HG03354 (cell line): ENCODE data around the gene WDHD1.
"Not testable (repeated sequence)": the region's sequence is repeated elsewhere in the genome, so short reads cannot be mapped to it uniquely, and the experiment has no call there.

Experiments
- ATAC-seq: cut with Tn5 transposase; IDR thresholded peaks from one replicate; pipeline ENCODE4 v1.9.1; 2021; ENCODE audit warnings: mild to moderate bottlenecking; ENCODE audit not compliant: unreplicated experiment, poor library complexity, severe bottlenecking

The WDHD1 gene

DNA sequence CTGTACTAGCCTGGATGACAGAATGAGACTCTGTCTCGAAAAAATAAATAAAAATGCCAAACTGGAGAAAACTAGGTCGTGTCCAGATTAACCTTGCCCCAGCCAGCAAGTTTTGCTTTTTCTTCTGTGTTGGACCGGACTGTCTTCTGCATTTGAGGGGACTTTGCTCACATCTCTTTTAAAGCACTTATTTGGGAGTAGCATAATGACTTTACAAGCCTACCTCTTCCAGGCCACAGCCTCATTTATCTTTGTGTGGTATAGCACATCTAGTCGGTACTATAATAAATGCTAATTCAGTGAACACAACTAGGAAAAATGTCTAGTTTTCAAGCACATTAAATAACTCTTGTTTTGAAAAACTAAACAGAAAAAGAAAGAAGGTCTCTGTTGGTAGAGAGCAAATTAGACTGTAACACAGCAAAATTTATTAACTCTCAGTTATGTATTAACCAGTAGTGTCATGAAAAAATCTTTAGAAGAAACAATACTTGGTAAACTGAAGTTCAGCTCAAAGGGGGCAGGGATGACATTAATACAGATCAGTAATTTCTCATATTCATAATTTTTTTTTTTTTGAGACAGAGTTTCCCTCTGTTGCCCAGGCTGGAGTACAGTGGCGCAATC is 52.0 kb downstream of the WDHD1 start:
- no peak for ATAC-seq

DNA sequence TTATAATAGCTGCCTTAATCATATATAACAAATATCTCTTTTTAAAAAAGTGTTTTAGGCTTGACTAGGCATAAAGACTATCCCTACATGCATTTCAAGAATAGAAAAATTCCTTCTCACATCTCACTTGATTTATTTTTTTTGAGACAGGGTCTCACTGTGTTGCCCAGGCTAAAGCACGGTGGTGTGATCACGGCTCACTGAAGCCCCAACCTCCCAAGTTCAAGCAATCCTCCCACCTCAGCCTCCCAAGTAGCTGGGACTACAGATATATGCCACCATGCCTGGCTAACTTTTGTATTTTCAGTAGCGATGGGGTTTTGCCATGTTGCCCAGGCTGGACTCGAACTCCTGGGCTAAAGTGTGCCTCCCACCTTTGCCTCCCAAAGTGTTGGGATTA is 59.4 kb downstream of the WDHD1 start:
- no peak for ATAC-seq

DNA sequence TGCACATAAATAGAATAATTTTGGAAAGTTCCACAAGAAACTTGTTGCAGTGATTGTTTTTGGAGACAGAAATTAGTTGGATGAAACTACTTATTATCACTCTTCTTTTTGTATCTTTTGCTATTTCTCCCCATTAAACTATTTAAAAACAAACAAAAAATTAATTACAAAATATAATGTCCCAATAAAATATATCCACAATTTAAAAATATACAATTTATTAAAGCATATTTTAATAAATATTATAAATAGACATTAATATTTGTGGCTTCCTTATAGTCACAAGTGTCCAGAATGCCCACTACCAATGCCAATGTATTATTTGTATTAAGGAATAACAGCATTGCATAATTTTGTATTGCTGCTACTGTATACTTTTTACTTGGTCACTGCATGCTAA is 71.8 kb downstream of the WDHD1 start:
- no peak for ATAC-seq

DNA sequence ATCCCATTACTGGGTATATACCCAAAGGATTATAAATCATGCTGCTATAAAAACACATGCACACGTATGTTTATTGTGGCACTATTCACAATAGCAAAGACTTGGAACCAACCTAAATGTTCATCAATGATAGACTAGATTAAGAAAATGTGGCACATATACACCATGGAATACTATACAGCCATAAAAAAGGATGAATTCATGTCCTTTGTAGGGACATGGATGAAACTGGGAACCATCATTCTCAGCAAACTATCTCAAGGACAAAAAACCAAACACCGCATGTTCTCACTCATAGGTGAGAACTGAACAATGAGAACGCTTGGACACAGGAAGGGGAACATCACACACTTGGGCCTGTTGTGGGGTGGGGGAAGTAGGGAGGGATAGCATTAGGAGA is 73.3 kb downstream of the WDHD1 start:
- not testable (repeated sequence) for ATAC-seq

DNA sequence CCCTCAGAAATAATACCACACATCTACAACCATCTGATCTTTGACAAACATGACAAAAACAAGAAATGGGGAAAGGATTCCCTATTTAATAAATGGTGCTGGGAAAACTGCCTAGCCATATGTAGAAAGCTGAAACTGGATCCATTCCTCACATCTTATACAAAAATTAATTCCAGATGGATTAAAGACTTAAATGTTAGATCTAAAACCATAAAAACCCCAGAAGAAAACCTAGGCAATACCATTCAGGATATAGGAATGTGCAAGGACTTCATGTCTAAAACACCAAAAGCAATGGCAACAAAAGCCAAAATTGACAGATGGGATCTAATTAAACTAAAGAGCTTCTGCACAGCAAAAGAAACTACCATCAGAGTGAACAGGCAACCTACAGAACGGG is 74.1 kb downstream of the WDHD1 start:
- ATAC-seq = not testable (repeated sequence)

DNA sequence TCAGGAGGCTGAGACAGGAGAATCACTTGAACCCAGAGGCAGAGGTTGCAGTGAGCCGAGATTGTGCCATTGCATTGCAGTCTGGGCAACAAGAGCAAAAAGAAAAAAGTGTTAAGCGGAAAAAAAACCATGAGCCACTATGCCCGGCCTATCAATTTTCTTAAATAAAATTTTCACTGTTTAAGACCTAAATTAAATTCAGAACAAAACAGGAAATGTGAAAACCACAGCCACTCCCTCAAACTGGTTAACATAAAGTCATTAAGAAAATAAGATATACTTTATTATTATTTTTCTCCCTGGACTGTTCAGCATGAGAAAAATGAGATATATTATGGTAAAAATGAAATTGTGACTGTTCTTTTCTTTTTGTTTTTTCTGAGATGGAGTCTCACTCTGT is 79.7 kb downstream of the WDHD1 start:
- ATAC-seq = no peak

DNA sequence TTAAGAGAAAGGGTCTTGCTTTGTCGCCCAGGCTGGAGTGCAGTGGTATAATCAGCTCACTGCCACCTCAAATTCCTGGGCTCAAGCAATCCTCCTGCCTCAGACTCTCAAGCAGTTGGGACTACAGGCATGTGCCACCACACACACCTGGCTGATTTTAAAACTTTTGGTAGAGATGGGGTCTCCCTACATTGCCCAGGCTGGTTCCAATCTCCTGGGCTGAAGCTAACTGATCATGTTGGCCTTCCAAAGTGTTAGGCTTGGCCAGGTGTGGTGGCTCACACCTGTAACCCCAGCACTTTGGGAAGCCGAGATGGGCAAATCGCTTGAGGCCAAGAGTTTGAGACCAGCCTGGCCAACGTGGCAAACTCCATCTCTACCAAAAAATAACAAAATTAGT is 80.4 kb downstream of the WDHD1 start:
- ATAC-seq = no peak

DNA sequence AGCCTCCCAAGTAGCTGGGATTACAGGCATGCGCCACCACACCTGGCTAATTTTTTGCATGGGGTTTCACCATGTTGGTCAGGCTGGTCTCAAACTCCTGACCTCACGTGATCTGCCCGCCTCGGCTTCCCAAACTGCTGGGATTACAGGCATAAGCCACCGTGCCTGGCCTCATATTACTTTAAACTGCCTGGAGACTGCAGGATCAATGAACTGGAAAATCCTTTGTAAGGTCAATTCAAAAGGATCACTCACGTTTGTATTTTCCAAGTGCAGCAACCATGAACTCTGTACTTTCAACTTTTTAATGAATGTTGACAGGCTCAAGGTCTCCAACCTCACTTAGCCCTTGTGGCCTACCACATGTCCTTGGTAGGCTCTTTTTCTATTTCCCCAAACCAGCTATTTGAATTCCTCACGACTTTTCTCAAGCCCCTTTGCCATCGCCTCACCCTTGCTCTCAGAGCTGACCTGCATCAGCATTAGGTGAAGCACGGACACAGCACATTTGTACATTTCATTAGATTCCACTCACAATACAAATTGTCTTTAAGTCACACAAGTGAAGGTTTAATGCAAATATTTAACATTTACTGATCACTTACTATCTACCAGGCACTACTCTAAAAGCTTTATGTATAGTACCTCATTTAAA is 82.0 kb downstream of the WDHD1 start:
- no peak for ATAC-seq

DNA sequence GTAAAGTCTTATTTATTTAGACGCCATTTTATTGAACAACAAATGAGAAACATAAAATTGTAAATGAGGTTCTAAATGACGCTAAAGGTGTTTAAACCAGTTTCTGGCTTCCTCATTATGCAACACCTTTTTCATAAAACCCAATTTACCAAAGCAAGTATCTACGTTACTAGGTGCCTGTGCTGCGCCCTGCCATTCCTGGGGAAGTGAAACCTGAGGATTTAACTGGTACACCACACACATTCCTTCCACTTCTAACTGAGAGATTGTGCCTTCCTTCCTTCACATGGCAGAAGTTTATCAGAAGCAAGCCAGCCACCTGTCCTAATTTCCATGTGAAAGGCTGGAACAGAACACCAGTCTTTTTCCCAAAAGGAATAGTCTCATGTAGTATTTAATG is 84.0 kb downstream of the WDHD1 start:
- no peak for ATAC-seq

DNA sequence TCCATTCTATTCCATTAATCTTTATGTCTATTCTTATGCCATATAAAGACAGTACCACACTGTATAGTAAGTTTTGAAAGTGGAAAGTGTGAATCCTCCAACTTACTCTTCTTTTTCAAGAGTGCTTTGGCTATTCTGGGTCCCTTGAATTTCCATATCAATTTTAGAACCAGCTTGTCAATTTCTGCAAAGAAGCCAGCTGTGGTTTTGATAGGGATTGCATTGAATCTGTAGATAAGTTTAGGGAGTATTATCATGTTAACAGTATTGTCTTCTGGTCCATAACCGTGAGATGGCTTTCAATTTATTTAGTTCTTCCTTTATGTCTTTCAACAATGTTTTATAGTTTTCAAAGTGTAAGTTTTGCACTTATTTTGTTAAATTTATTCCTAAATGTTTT is 90.1 kb downstream of the WDHD1 start:
- no peak for ATAC-seq

DNA sequence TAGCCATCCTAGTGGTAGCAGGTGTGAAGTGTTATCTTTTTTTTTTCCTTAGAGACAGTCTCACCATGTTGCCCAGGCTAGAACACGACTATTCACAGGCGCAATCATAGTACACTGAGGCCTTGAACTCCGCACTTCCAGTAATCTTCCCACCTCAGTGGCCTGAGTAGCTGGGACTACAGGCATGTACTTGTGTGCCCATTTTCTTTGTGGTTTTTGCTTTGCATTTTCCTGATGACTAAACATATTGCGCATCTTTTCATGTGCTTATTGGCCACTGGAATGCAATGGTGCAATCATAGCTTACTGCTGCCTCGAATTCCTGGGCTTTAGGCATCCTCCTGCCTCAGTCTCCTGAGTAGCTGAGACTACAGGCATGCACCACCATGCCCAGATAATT is 90.9 kb downstream of the WDHD1 start:
- no peak for ATAC-seq

DNA sequence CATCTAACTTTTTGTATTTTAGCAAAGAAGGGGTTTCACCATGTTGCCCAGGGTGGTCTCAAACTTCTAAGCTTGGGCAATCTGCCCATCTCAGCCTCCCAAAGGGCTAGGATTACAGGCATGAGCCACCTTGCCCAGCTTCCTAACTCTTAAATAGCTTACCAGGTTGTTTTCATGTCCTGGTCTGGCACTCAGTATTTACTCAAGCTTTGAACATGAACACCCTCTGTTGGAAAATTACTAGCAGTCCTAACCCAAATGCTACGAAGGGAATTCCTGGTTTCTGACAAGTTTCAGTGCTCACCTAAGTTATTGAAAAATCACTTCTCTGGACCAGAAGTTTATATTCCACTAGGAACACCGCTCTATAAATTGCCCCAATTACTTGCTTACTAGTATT is 91.8 kb downstream of the WDHD1 start:
- no peak for ATAC-seq

DNA sequence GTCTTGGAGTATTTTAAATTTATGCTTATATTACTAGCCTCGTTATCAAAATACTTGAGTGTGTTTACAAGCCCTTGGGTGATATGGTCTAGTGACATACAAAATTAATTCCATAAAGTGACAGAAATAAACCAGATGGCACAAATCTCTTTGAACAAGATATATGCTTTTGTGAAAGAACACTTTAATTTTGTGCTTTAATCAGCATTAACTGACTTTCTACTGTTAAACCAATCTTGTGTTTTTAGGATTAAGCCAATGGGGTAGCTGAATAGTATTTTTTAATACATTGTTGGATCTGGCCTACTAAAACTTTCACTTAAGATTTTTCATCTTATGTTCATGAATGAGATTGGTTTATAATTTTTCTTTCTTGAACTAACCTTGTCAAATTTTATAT is 93.9 kb downstream of the WDHD1 start:
- no peak for ATAC-seq

DNA sequence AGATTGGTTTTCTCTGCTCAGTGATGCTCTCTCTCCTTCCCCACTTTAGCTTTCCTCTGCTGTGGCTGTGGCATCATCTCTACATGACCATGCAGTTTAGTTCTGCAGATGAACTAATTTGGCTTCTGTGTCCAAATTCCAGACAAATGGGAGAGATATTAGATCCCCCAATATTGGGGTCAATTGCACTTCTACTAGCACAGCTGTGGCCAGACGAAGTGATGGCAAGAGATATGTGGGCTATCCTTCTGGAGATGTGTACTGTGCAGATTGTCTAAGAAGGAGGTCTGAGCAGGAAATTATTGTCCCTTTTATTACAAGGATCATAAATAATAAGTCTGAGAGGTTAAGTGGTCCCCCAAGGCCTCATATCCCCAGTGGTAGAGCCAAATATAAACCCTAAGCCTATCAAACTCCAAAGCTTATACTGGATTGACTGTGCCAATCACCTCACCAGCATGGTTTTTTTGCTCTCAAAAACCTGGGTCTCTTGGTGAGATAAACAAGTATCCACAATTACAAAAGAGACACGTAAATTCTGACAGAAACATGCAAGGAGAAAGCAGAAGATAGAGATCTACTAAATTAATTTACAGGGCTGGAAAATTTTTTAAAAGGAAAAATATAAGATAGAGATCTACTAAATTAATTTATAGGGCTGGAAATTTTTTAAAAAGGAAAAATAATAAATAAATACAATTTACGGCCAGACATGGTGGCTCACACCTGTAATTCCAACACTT is 95.1 kb downstream of the WDHD1 start:
- no peak for ATAC-seq

DNA sequence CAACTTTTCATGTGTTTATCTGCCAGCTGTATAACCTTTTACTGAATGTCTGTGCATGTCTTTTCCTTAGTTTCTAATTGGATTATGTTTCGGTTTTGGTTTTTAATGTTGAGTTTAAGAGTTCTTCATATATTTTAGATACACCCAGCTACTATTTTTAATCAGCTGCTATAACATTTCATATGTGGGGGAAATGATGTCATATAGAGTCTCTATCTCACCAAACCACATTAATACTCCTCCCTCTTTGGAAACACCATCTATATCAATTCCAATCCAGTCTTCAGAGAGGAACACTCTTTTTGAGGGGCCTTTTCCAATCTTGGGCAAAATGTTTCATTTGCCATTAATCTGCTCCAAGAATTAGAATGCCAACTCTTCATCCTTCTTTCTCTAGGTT is 95.8 kb downstream of the WDHD1 start:
- ATAC-seq = no peak

DNA sequence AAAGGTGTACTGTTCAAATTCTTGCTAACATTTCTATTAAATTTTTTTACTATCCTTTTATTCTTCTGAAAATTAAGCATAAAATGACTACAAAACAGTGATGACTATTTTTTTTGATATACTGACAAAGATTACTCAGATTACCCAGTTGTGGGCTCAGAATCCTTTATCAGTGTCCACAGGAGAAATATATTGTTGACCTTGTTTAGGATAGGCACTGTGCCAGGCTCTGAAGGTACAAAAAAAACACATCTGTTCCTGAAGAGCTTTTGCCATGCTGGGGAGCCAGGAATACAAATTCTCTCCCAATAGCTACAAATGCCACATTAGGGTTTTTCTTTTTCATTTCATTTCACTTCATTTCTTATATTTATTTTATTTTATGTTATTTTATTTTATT is 97.3 kb downstream of the WDHD1 start:
- ATAC-seq = no peak

DNA sequence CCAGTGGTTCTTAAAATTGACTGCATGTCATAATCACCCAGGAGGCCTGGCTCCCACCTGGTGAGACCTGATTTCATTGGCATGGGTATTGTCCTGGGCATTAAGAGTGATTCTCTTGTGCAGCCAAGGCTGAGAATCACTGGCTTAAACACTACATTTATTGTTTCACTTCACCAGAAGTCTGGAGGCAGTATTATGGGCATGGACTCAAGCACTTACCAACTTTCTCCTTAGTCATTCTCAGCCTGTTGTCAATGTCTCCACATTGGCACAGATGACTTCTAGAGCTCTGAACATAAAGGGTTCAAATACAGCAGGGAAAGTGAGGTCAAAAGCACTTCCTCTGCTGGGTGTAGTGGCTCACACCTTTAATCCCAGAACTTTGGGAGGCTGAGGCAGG is 98.7 kb downstream of the WDHD1 start:
- ATAC-seq = no peak

DNA sequence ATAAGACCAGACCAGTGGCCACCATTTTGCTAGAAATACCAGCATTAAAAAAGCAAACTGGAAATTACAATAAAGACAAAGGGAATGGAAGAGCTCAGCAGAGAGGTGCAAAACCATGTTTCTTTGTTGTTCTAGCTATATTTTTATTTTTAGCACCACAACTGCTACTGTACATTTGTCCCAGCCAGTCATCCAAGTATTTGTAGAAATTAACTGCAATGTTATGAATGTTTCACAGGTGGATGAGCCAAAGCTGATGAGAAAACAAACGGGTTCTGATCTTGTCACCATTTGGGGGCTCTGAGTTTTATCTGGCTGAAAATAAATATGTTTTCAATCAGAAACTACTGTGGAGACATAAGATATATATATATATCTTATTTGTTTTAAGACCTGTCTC is 99.3 kb downstream of the WDHD1 start:
- no peak for ATAC-seq

DNA sequence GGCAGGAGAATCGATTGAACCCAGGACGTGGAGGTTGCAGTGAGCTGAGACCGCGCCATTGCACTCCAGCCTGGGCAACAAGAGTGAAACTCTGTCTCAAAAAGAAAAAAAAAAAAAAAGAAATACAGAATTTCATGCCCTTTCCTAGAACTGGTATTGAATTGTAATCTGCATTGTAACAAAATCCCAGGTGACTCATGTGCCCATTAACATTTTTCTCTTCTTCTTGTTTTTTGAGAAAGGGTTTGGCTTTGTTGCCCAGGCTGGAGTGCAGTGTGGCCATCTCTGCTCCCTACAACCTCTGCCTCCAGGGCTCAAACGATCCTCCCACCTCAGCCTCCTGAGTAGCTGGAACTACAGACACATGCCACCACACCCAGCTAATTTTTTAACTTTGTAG is 100.3 kb downstream of the WDHD1 start:
- ATAC-seq = not testable (repeated sequence)

DNA sequence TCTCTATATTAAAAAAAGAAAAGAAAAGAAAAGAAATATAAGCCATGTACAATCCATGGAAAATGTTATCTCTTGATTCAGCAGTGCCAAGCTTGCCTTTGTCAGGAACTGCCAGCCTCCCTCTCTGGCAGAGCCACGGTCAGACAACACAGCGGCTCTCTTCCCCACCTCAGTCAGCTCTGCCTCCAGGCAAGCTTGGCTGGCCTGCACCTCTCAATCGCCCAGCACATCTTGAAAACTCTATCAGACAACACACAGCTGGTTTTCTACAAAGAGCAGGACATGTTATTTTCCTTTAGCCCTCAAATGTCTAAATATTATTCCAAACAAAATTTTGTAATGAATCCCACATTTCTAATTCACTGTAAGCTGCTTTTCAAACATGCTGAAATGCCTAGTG is 104.3 kb downstream of the WDHD1 start:
- ATAC-seq = no peak

DNA sequence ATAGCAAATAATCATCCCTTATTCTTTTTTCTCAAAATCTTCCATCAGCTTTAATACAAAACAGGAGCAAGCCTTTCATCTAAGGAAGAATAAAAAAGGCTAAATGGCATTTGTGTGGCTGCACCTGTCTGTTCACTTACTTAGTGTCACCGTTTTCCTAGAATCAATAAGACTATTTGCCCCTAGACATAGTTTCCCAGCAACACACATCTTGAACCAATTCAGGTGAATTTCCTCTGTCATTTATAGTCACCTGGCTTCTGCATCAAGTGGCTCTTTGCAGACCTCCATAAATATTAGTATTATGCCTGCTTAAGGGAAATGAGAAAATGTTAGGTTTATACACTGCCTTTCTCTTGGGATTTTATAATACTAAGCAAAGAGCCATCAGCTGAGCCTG is 106.8 kb downstream of the WDHD1 start:
- ATAC-seq = no peak
